HepG2 (cell line): ENCODE data around the gene ARL8B. TPM values are rescaled to one million over a fixed set of nuclear protein-coding genes. Genes with fewer than 3 reads are reported as not detected.

Experiments
- CREM ChIP-seq, 2 experiments: sonication (generic) in 1 of 2; formaldehyde crosslinking in 1 of 2; IDR thresholded peaks; 2 replicates each; pipeline versions ENCODE4 v1.4.0 to v1.6.1; 2016 to 2020; ENCODE audit warnings: antibody characterized with exemption in 1 of 2, mild to moderate bottlenecking in 1 of 2, missing genetic modification reagents in 1 of 2
- FOSL1 ChIP-seq: sonication (generic); formaldehyde crosslinking; IDR thresholded peaks from 2 replicates; pipeline ENCODE4 v1.9.0; 2021; ENCODE audit warnings: missing genetic modification reagents, borderline replicate concordance
- GZF1 ChIP-seq: sonication (generic); formaldehyde crosslinking; IDR thresholded peaks from 2 replicates; pipeline ENCODE4 v1.5.1; 2020; ENCODE audit warnings: mild to moderate bottlenecking, missing genetic modification reagents
- HMG20A ChIP-seq: IDR thresholded peaks from 2 replicates; pipeline ENCODE4 v1.6.1; 2016; ENCODE audit warnings: borderline replicate concordance
- JUNB ChIP-seq: sonication (generic); formaldehyde crosslinking; IDR thresholded peaks from 2 replicates; pipeline ENCODE4 v1.8.0; 2022; ENCODE audit warnings: missing genetic modification reagents, mild to moderate bottlenecking, borderline replicate concordance
- KLF6 ChIP-seq: IDR thresholded peaks from 2 replicates; pipeline ENCODE4 v1.8.0; 2016; ENCODE audit warnings: missing biosample characterization, missing genetic modification reagents
- MAZ ChIP-seq, 2 experiments: sonication (generic) in 1 of 2; formaldehyde crosslinking in 1 of 2; IDR thresholded peaks; 2 replicates each; pipeline versions ENCODE4 v1.5.0 to v1.6.1; 2012 to 2020; ENCODE audit warnings: low read depth in 2 of 2, mild to moderate bottlenecking in 2 of 2, borderline replicate concordance in 1 of 2, improper control_type of control experiment in 1 of 2, low read length in 1 of 2, missing genetic modification reagents in 1 of 2, moderate library complexity in 1 of 2
- RAD51 ChIP-seq: fragments of 450-650 bp; IDR thresholded peaks from 2 replicates; pipeline ENCODE4 v1.6.1; 2016; ENCODE audit warnings: borderline replicate concordance
- RBM39 ChIP-seq: fragments of 200-400 bp; formaldehyde crosslinking; IDR thresholded peaks from one replicate; pipeline ENCODE4 v1.6.1; 2018; ENCODE audit warnings: antibody characterized with exemption, mild to moderate bottlenecking, low read depth, low read length; ENCODE audit not compliant: poor library complexity, severe bottlenecking
- RCOR2 ChIP-seq: IDR thresholded peaks from 2 replicates; pipeline ENCODE4 v1.6.1; 2016; ENCODE audit warnings: missing biosample characterization, missing genetic modification reagents
- RFX5 ChIP-seq: IDR thresholded peaks from 2 replicates; pipeline ENCODE4 v1.6.1; 2011; ENCODE audit warnings: low read depth, low read length, improper control_type of control experiment
- SIN3A ChIP-seq: IDR thresholded peaks from 2 replicates; pipeline ENCODE4 v1.6.1; 2011; ENCODE audit warnings: low read depth, mild to moderate bottlenecking, control low read depth, low read length, borderline replicate concordance
- SKI ChIP-seq: fragments of 450-650 bp; IDR thresholded peaks from one replicate; pipeline ENCODE4 v1.6.1; 2018; ENCODE audit warnings: mild to moderate bottlenecking; ENCODE audit not compliant: partially characterized antibody
- SNAPC5 ChIP-seq: sonication (generic); formaldehyde crosslinking; IDR thresholded peaks from 2 replicates; pipeline ENCODE4 v1.8.1; 2023; ENCODE audit warnings: mild to moderate bottlenecking, missing genetic modification reagents, borderline replicate concordance
- TEAD2 ChIP-seq: sonication (generic); formaldehyde crosslinking; IDR thresholded peaks from 2 replicates; pipeline ENCODE4 v1.9.0; 2021; ENCODE audit warnings: missing genetic modification reagents
- TP53 ChIP-seq: sonication (generic); formaldehyde crosslinking; conservative IDR thresholded peaks from 2 replicates; pipeline ENCODE4 v1.4.0; 2020; ENCODE audit warnings: missing genetic modification reagents
- ZFX ChIP-seq: sonication (generic); formaldehyde crosslinking; IDR thresholded peaks from 2 replicates; pipeline ENCODE4 v1.4.0; 2020; ENCODE audit warnings: mild to moderate bottlenecking, low read depth, missing genetic modification reagents, moderate library complexity
- ZNF124 ChIP-seq: sonication (generic); formaldehyde crosslinking; IDR thresholded peaks from 2 replicates; pipeline ENCODE4 v1.4.0; 2020; ENCODE audit warnings: missing genetic modification reagents
- ZNF615 ChIP-seq: sonication (generic); formaldehyde crosslinking; IDR thresholded peaks from 2 replicates; pipeline ENCODE4 v1.5.0; 2020; ENCODE audit warnings: mild to moderate bottlenecking, missing genetic modification reagents, borderline replicate concordance
- ZNF629 ChIP-seq: sonication (generic); formaldehyde crosslinking; conservative IDR thresholded peaks from 2 replicates; pipeline ENCODE4 v1.5.0; 2020; ENCODE audit warnings: missing genetic modification reagents
- ZNF782 ChIP-seq: sonication (generic); formaldehyde crosslinking; IDR thresholded peaks from 2 replicates; pipeline ENCODE4 v1.4.0; 2020; ENCODE audit warnings: missing genetic modification reagents, mild to moderate bottlenecking, borderline replicate concordance
- ZNF816 ChIP-seq: sonication (generic); formaldehyde crosslinking; IDR thresholded peaks from 2 replicates; pipeline ENCODE4 v1.8.0; 2022; ENCODE audit warnings: missing genetic modification reagents, mild to moderate bottlenecking, borderline replicate concordance
- ZNF883 ChIP-seq: sonication (generic); formaldehyde crosslinking; IDR thresholded peaks from 2 replicates; pipeline ENCODE4 v1.5.1; 2020; ENCODE audit warnings: mild to moderate bottlenecking, missing genetic modification reagents; ENCODE audit errors: not compliant biosample characterization
- ZSCAN12 ChIP-seq: sonication (generic); formaldehyde crosslinking; IDR thresholded peaks from 2 replicates; pipeline ENCODE4 v1.9.0; 2021; ENCODE audit warnings: mild to moderate bottlenecking, missing genetic modification reagents
- polyA plus RNA-seq, 8 experiments: library from polyadenylated mRNA; depleted of rRNA in 3 of 8; stranded (reverse) in 7 of 8; unstranded in 1 of 8; fragments of >200 nt; fragmentation: Illumina TruSeq in 4 of 8; extraction: Trizol in 4 of 8; gene quantifications; 2 replicates each; pipeline versions ENCODE4 v1.2.1 to v1.2.3, GENCODE V29; 2011 to 2016; ENCODE audit warnings: low read depth in 4 of 8, missing spikeins in 1 of 8, mixed read lengths in 1 of 8; ENCODE audit not compliant: insufficient read depth in 1 of 8
- total RNA-seq, 5 experiments: library from RNA; depleted of rRNA; stranded (reverse); fragments of >200 nt; fragmentation: Illumina TruSeq; extraction: Trizol; gene quantifications; 2 replicates each; pipeline ENCODE4 v1.2.3, GENCODE V29; 2016; ENCODE audit warnings: low read depth in 1 of 5
- TF ChIP-seq, protein P1 (sequence below): sonication (generic); formaldehyde crosslinking; IDR thresholded peaks from 2 replicates; pipeline ENCODE4 v1.5.1; 2020; ENCODE audit warnings: mild to moderate bottlenecking, missing genetic modification reagents
- TF ChIP-seq, protein P2 (sequence below): sonication (generic); formaldehyde crosslinking; IDR thresholded peaks from 2 replicates; pipeline ENCODE4 v1.5.1; 2020; ENCODE audit warnings: missing genetic modification reagents, mild to moderate bottlenecking, borderline replicate concordance

Gene ARL8B
- total and polyA plus RNA-seq, 2 of the 13 experiments (the other 11 are each of a cell fraction or from before 2014, with no cell fraction given) = 23.5 to 30.4 TPM

- TF ChIP-seq SIN3A (peak; percentile 80; the same call in 1 of the 2 replicates), TEAD2 (CRISPR knock-in tag) (no peak), ZNF816 (no peak; the same call in 1 of the 2 replicates), ZNF883 (peak; percentile 30), KLF6 (CRISPR knock-in tag) (peak; percentile 80), RBM39 (peak; percentile 52), GZF1 (CRISPR knock-in tag) (no peak), HMG20A (CRISPR knock-in tag) (no peak), MAZ (IDR thresholded peaks at IDR 0.05; ENCODE audit: borderline replicate concordance, low read depth, low read length) (peak; percentile 53; the same call in 1 of the 2 replicates), MAZ (CRISPR knock-in tag; IDR thresholded peaks at IDR 0.05; ENCODE audit: low read depth) (peak; percentile 91), ZFX (CRISPR knock-in tag) (peak; percentile 69; the same call in 1 of the 2 replicates), ZNF782 (CRISPR knock-in tag) (no peak), RCOR2 (CRISPR knock-in tag) (0 out of 2 replicates have a peak, but pooled peaks have one; percentile 19), SNAPC5 (CRISPR knock-in tag) (no peak), FOSL1 (CRISPR knock-in tag) (no peak), SKI (peak; percentile 87), CREM (IDR thresholded peaks at IDR 0.05) (no peak), CREM (CRISPR knock-in tag; IDR thresholded peaks at IDR 0.05) (no peak), TP53 (CRISPR knock-in tag) (0 out of 2 replicates have a peak, but pooled peaks have one; percentile 25), ZNF615 (no peak), ZNF629 (0 out of 2 replicates have a peak, but pooled peaks have one; percentile 24), ZNF124 (CRISPR knock-in tag) (no peak), RFX5 (no peak), JUNB (CRISPR knock-in tag) (peak; percentile 8; the same call in 1 of the 2 replicates), RAD51 (no peak), ZSCAN12 (CRISPR knock-in tag) (no peak; the same call in 1 of the 2 replicates)
- TF ChIP-seq, protein P1, sequence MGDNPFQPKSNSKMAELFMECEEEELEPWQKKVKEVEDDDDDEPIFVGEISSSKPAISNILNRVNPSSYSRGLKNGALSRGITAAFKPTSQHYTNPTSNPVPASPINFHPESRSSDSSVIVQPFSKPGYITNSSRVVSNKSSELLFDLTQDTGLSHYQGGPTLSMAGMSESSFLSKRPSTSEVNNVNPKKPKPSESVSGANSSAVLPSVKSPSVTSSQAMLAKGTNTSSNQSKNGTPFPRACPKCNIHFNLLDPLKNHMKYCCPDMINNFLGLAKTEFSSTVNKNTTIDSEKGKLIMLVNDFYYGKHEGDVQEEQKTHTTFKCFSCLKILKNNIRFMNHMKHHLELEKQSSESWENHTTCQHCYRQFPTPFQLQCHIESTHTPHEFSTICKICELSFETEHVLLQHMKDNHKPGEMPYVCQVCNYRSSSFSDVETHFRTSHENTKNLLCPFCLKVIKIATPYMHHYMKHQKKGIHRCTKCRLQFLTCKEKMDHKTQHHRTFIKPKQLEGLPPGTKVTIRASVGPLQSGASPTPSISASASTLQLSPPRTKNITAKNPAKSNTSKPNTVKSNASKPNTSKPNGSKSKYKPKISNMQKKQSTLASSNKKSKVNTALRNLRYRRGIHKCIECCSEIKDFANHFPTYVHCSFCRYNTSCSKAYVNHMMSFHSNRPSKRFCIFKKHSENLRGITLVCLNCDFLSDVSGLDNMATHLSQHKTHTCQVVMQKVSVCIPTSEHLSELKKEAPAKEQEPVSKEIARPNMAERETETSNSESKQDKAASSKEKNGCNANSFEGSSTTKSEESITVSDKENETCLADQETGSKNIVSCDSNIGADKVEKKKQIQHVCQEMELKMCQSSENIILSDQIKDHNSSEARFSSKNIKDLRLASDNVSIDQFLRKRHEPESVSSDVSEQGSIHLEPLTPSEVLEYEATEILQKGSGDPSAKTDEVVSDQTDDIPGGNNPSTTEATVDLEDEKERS = no peak
- TF ChIP-seq, protein P2, sequence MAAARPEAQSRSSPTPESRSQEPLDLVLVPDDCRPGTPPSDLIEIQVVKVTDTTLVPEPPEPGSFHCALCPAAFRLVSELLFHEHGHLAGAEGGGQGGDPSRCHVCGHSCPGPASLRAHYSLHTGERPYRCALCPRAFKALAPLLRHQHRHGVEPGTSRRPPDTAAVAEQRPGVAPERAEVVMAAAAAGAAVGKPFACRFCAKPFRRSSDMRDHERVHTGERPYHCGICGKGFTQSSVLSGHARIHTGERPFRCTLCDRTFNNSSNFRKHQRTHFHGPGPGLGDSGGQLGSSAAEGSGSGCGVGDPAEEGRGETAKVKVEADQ = peak; percentile 90; the same call in 1 of the 2 replicates
Observed at GRCh38 chr3:5122030-5122740, at the start of gene ARL8B (continued).
